Stimulated activated CD8-positive, alpha-beta memory T cell treated with anti-CD3 and anti-CD28 coated beads, Interleukin-12 subunit alpha, Interleukin-12 subunit beta, amount 100 ng/mL, for 1 hour (primary cell): ENCODE data around the gene GATAD2B.

ENCODE experiments used
- DNase-seq: peaks from one replicate; pipeline ENCODE4 v3.0.0-alpha.2; 2020; ENCODE audit warnings: low read depth

The GATAD2B gene

GRCh38 chr1:153922972-153923925 lies at the start of gene GATAD2B:
GATAD2B (minus strand) TSS chr1:153922972; CDS start chr1:153828347, 94,625 bp downstream.
- peak; percentile 97 for DNase-seq

- no peak for DNase-seq
Observed at GRCh38 chr1:153970346-153970745, 47.6 kb upstream of the GATAD2B start.

- DNase-seq: no peak
Observed at GRCh38 chr1:153968972-153969371, 46.2 kb upstream of the GATAD2B start.

- DNase-seq: no peak
Observed at GRCh38 chr1:153968408-153968807, 45.6 kb upstream of the GATAD2B start.

- DNase-seq: no peak
Observed at GRCh38 chr1:153968000-153968363, 45.2 kb upstream of the GATAD2B start.

GRCh38 chr1:153967107-153967999 lies 44.6 kb upstream of the GATAD2B start, which contains the start of gene CREB3L4:
CREB3L4 (plus strand) TSS chr1:153967902; CDS start chr1:153968526, 624 bp downstream.
- peak; percentile 67 for DNase-seq

GRCh38 chr1:153963850-153964331 lies 41.1 kb upstream of the GATAD2B start:
- no peak for DNase-seq

GRCh38 chr1:153963030-153963849 lies 40.5 kb upstream of the GATAD2B start, which contains the start of gene SLC39A1:
SLC39A1 (minus strand) TSS chr1:153963537; CDS start chr1:153962715, 822 bp downstream.
- peak; percentile 90 for DNase-seq

GRCh38 chr1:153962088-153963029 lies 39.6 kb upstream of the GATAD2B start:
- no peak for DNase-seq

GRCh38 chr1:153961421-153961820 lies 38.6 kb upstream of the GATAD2B start:
- DNase-seq: no peak

GRCh38 chr1:153960206-153960605 lies 37.4 kb upstream of the GATAD2B start:
- no peak for DNase-seq

GRCh38 chr1:153959454-153959853 lies 36.7 kb upstream of the GATAD2B start:
- no peak for DNase-seq

GRCh38 chr1:153958961-153959260 lies 36.1 kb upstream of the GATAD2B start:
- DNase-seq: no peak

GRCh38 chr1:153958111-153958960 lies 35.6 kb upstream of the GATAD2B start, which contains the start of gene CRTC2:
CRTC2 (minus strand) TSS chr1:153958612; CDS start chr1:153958497, 115 bp downstream.
- peak; percentile 96 for DNase-seq

GRCh38 chr1:153957744-153958110 lies 35.0 kb upstream of the GATAD2B start:
- DNase-seq: no peak

- DNase-seq: no peak
Observed at GRCh38 chr1:153956997-153957715, 34.4 kb upstream of the GATAD2B start.

- DNase-seq: no peak
Observed at GRCh38 chr1:153954826-153955225, 32.1 kb upstream of the GATAD2B start.

GRCh38 chr1:153953859-153954365 lies 31.1 kb upstream of the GATAD2B start:
- DNase-seq: no peak

GRCh38 chr1:153951801-153952200 lies 29.0 kb upstream of the GATAD2B start:
- DNase-seq: no peak
